H9 (cell line): ENCODE results near the gene GALNS. TPM values are rescaled to one million over a fixed set of nuclear protein-coding genes. Genes with fewer than 3 reads are reported as not detected.

Experiments used
- DNase-seq: peaks from one replicate; pipeline ENCODE4 v3.0.0-alpha.2; 2017
- H2AFZ ChIP-seq: one replicate; pipeline ENCODE4 v1.6.1; 2013; ENCODE audit warnings: mild to moderate bottlenecking, low read length, control low read depth, moderate library complexity
- H2AK5ac ChIP-seq: 2 replicates; pipeline ENCODE4 v1.6.1; 2013; ENCODE audit warnings: low read length, control low read depth, mixed read lengths; ENCODE audit not compliant: insufficient read length
- H2BK120ac ChIP-seq: one replicate; pipeline ENCODE4 v1.6.1; 2013; ENCODE audit warnings: low read depth, mild to moderate bottlenecking, low read length, control low read depth, inconsistent platforms; ENCODE audit not compliant: poor library complexity, severe bottlenecking
- H2BK12ac ChIP-seq: 2 replicates; pipeline ENCODE4 v1.6.1; 2013; ENCODE audit warnings: low read length, control low read depth, mixed read lengths, low read depth; ENCODE audit not compliant: insufficient read length
- H2BK15ac ChIP-seq: 2 replicates; pipeline ENCODE4 v1.6.1; 2013; ENCODE audit warnings: low read depth, low read length, control low read depth
- H2BK20ac ChIP-seq: one replicate; pipeline ENCODE4 v1.6.1; 2013; ENCODE audit warnings: low read depth, mild to moderate bottlenecking, low read length, control low read depth, inconsistent platforms; ENCODE audit not compliant: poor library complexity, severe bottlenecking
- H2BK5ac ChIP-seq: 2 replicates; pipeline ENCODE4 v1.6.1; 2013; ENCODE audit warnings: low read length, control low read depth, mixed read lengths; ENCODE audit not compliant: insufficient read length
- H3K14ac ChIP-seq: 2 replicates; pipeline ENCODE4 v1.6.1; 2013; ENCODE audit warnings: low read length, control low read depth; ENCODE audit not compliant: insufficient read depth
- H3K18ac ChIP-seq: 2 replicates; pipeline ENCODE4 v1.6.1; 2013; ENCODE audit warnings: low read depth, mild to moderate bottlenecking, mixed read lengths, low read length, control low read depth; ENCODE audit not compliant: insufficient read length
- H3K23ac ChIP-seq: 2 replicates; pipeline ENCODE4 v1.6.1; 2013; ENCODE audit warnings: low read length, control low read depth, mixed read lengths, low read depth; ENCODE audit not compliant: insufficient read length
- H3K23me2 ChIP-seq: 2 replicates; pipeline ENCODE4 v1.6.1; 2013; ENCODE audit warnings: low read depth, mild to moderate bottlenecking, mixed read lengths, low read length, control low read depth; ENCODE audit not compliant: insufficient read length, poor library complexity, severe bottlenecking
- H3K27ac ChIP-seq: 2 replicates; pipeline ENCODE4 v1.5.1; 2013; ENCODE audit warnings: low read length, control low read depth, mixed read lengths, low read depth; ENCODE audit not compliant: insufficient read length
- H3K27me3 ChIP-seq: 2 replicates; pipeline ENCODE4 v1.6.1; 2013; ENCODE audit warnings: low read length, control low read depth, inconsistent platforms; ENCODE audit not compliant: insufficient read depth
- H3K4ac ChIP-seq: 2 replicates; pipeline ENCODE4 v1.6.1; 2013; ENCODE audit warnings: low read depth, mild to moderate bottlenecking, control low read depth, inconsistent platforms, low read length, moderate library complexity
- H3K4me1 ChIP-seq: 2 replicates; pipeline ENCODE4 v1.6.1; 2013; ENCODE audit warnings: low read length, control low read depth, inconsistent platforms; ENCODE audit not compliant: insufficient read depth
- H3K4me2 ChIP-seq: 2 replicates; pipeline ENCODE4 v1.6.1; 2013; ENCODE audit warnings: low read length, control low read depth, mixed read lengths; ENCODE audit not compliant: insufficient read length, insufficient read depth
- H3K56ac ChIP-seq: 2 replicates; pipeline ENCODE4 v1.6.1; 2013; ENCODE audit warnings: low read depth, mild to moderate bottlenecking, mixed read lengths, low read length, control low read depth; ENCODE audit not compliant: insufficient read length
- H3K79me1 ChIP-seq: 2 replicates; pipeline ENCODE4 v1.6.1; 2013; ENCODE audit warnings: low read depth, mild to moderate bottlenecking, moderate library complexity, low read length, control low read depth, inconsistent platforms; ENCODE audit not compliant: insufficient read depth, poor library complexity, severe bottlenecking
- H3K79me2 ChIP-seq: 2 replicates; pipeline ENCODE4 v1.6.1; 2013; ENCODE audit warnings: low read length, control low read depth, inconsistent platforms; ENCODE audit not compliant: insufficient read depth
- H3K9ac ChIP-seq: 2 replicates; pipeline ENCODE4 v1.6.1; 2013; ENCODE audit warnings: low read length, control low read depth, mixed read lengths; ENCODE audit not compliant: insufficient read length; ENCODE audit errors: extremely low read depth
- H3K9me3 ChIP-seq: one replicate; pipeline ENCODE4 v1.6.1; 2013; ENCODE audit warnings: low read depth, low read length, inconsistent platforms; ENCODE audit not compliant: control insufficient read depth
- H3T11ph ChIP-seq: one replicate; pipeline ENCODE4 v1.6.1; 2013; ENCODE audit warnings: mild to moderate bottlenecking, low read length, control low read depth, inconsistent platforms
- H4K20me1 ChIP-seq: one replicate; pipeline ENCODE4 v1.6.1; 2013; ENCODE audit not compliant: control insufficient read depth, insufficient read length, insufficient read depth
- H4K5ac ChIP-seq: 2 replicates; pipeline ENCODE4 v1.6.1; 2013; ENCODE audit warnings: low read depth, mild to moderate bottlenecking, mixed read lengths, low read length, control low read depth; ENCODE audit not compliant: insufficient read length
- H4K8ac ChIP-seq: replicated peaks from 2 replicates; pipeline ENCODE4 v1.6.1; 2013; ENCODE audit warnings: low read length, control low read depth, mixed read lengths, low read depth; ENCODE audit not compliant: insufficient read length
- H4K91ac ChIP-seq: 2 replicates; pipeline ENCODE4 v1.6.1; 2013; ENCODE audit warnings: low read depth, mild to moderate bottlenecking, moderate library complexity, mixed read lengths, low read length, control low read depth; ENCODE audit not compliant: insufficient read length
- H3K27ac Mint-ChIP-seq, 3 experiments: 2 replicates in 2 of 3; 3 replicates in 1 of 3; pipeline ENCODE4 v1.8.0; 2020 to 2021; ENCODE audit warnings: mixed read lengths in 3 of 3, mild to moderate bottlenecking in 1 of 3, moderate library complexity in 1 of 3
- H3K27me3 Mint-ChIP-seq: 2 replicates; pipeline ENCODE4 v1.8.0; 2021; ENCODE audit warnings: low read depth, mild to moderate bottlenecking, moderate library complexity, mixed read lengths
- H3K36me3 Mint-ChIP-seq, 3 experiments: 2 replicates in 2 of 3; 3 replicates in 1 of 3; pipeline ENCODE4 v1.8.0; 2020 to 2021; ENCODE audit warnings: low read depth in 3 of 3, mixed read lengths in 3 of 3; ENCODE audit not compliant: insufficient read depth in 1 of 3
- H3K4me1 Mint-ChIP-seq, 2 experiments: 2 replicates each; pipeline ENCODE4 v1.8.0; 2020; ENCODE audit warnings: mixed read lengths in 2 of 2
- H3K4me3 Mint-ChIP-seq, 2 experiments: 2 replicates in 1 of 2; 3 replicates in 1 of 2; pipeline ENCODE4 v1.8.0; 2020 to 2021; ENCODE audit warnings: mild to moderate bottlenecking in 2 of 2, mixed read lengths in 2 of 2, moderate library complexity in 1 of 2
- H3K9me3 Mint-ChIP-seq, 2 experiments: 2 replicates in 1 of 2; 3 replicates in 1 of 2; pipeline ENCODE4 v1.8.0; 2020; ENCODE audit warnings: mild to moderate bottlenecking in 2 of 2, mixed read lengths in 2 of 2, moderate library complexity in 1 of 2
- WGBS: extraction: QIAGEN DNeasy Blood & Tissue Kit; methylation state at CpG from one replicate; pipeline ENCODE4 v1.1.7; 2013; ENCODE audit warnings: missing lambda C conversion rate, low lambda C conversion rate, mixed read lengths; ENCODE audit not compliant: insufficient read length; ENCODE audit errors: extremely low coverage; 5-methylcytosine and 5-hydroxymethylcytosine counted together
- total RNA-seq: library from RNA; stranded (reverse); gene quantifications from 2 replicates; pipeline ENCODE4 v1.2.1, GENCODE V29; 2021
- TF ChIP-seq, protein P1 (sequence below): fragments of 200-600 bp; sonication (generic); conservative IDR thresholded peaks from 3 replicates; pipeline ENCODE4 v1.8.0; 2021; ENCODE audit warnings: antibody characterized with exemption, mild to moderate bottlenecking

Gene GALNS
- total RNA-seq, 1 experiment from 2014 or later = 20.3 TPM

DNA sequence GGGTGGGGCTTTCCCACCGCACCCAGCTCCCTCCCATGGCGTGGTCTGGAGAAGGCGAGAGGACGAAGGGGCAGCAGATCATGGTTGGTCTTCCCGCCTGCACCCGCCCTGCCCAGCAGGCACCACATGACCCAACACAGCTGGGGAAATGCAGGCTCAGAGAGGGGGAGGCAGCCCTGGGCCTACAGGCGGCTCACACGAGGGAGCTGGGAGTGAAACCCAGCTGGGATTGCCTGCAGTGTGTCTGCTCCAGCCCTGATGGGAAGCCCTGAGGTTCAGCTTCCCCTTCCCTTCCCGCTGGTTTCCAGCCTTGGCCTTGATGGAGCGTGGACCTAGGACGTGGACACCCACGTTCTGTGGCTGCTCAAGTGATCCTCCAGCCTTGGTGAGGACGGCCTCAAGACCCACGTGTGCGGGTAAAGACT, 29.7 kb upstream of the GALNS start:
- H3K4me1 ChIP-seq = no peaks in the 10 kb centered on the region
- TF ChIP-seq, protein P1, sequence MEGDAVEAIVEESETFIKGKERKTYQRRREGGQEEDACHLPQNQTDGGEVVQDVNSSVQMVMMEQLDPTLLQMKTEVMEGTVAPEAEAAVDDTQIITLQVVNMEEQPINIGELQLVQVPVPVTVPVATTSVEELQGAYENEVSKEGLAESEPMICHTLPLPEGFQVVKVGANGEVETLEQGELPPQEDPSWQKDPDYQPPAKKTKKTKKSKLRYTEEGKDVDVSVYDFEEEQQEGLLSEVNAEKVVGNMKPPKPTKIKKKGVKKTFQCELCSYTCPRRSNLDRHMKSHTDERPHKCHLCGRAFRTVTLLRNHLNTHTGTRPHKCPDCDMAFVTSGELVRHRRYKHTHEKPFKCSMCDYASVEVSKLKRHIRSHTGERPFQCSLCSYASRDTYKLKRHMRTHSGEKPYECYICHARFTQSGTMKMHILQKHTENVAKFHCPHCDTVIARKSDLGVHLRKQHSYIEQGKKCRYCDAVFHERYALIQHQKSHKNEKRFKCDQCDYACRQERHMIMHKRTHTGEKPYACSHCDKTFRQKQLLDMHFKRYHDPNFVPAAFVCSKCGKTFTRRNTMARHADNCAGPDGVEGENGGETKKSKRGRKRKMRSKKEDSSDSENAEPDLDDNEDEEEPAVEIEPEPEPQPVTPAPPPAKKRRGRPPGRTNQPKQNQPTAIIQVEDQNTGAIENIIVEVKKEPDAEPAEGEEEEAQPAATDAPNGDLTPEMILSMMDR = no peak
- no peak overlapping the region for H3K14ac ChIP-seq
- H2AK5ac ChIP-seq = no peak overlapping the region
- H4K5ac ChIP-seq = no peak overlapping the region
- Mint-ChIP-seq H3K4me1 (peaks cover 0 to 4% of the 10 kb centered on the region in 2 experiments; a peak in 1 of 4 replicates), H3K4me3 (no peak overlapping the region), H3K27ac (no peak overlapping the region), H3K9me3 (peaks cover 0 to 8% of the 10 kb centered on the region in 2 experiments; a peak in 4 of 5 replicates), H3K27me3 (peaks cover 11% of the 10 kb centered on the region), H3K36me3 (no peaks in the 10 kb centered on the region)
- H3K27ac ChIP-seq = no peak overlapping the region
- H4K8ac ChIP-seq = no peak overlapping the region
- H3K23ac ChIP-seq = no peak overlapping the region
- no peak overlapping the region for H3K18ac ChIP-seq
- H4K20me1 ChIP-seq = no peaks in the 10 kb centered on the region
- no peaks in the 10 kb centered on the region for H3K27me3 ChIP-seq
- no peak overlapping the region for H3K56ac ChIP-seq
- no peak overlapping the region for H2BK15ac ChIP-seq
- H3K79me2 ChIP-seq = no peaks in the 10 kb centered on the region
- no peaks in the 10 kb centered on the region for H3K9me3 ChIP-seq
- H3K4me2 ChIP-seq = no peak overlapping the region
- H3K9ac ChIP-seq = no peak overlapping the region
- no peak overlapping the region for H2AFZ ChIP-seq
- no peak for DNase-seq
- no peaks in the 10 kb centered on the region for H3K23me2 ChIP-seq
- H4K91ac ChIP-seq = no peak overlapping the region
- H2BK12ac ChIP-seq = no peak overlapping the region
- H2BK120ac ChIP-seq = no peak overlapping the region
- H3K4ac ChIP-seq = no peak overlapping the region
- H3T11ph ChIP-seq = no peak overlapping the region
- WGBS = no CpG with 5 or more reads among the region's 15 CpGs
- no peak overlapping the region for H2BK20ac ChIP-seq
- H2BK5ac ChIP-seq = no peak overlapping the region
- no peaks in the 10 kb centered on the region for H3K79me1 ChIP-seq
